Measurements from ENCODE around the gene MRPL57. TPM values are rescaled to one million over a fixed set of nuclear protein-coding genes. Genes with fewer than 3 reads are reported as not detected.

MRPL57 gene
- total RNA-seq, 1 donor from 2014 or later = 12.2 TPM

DNA sequence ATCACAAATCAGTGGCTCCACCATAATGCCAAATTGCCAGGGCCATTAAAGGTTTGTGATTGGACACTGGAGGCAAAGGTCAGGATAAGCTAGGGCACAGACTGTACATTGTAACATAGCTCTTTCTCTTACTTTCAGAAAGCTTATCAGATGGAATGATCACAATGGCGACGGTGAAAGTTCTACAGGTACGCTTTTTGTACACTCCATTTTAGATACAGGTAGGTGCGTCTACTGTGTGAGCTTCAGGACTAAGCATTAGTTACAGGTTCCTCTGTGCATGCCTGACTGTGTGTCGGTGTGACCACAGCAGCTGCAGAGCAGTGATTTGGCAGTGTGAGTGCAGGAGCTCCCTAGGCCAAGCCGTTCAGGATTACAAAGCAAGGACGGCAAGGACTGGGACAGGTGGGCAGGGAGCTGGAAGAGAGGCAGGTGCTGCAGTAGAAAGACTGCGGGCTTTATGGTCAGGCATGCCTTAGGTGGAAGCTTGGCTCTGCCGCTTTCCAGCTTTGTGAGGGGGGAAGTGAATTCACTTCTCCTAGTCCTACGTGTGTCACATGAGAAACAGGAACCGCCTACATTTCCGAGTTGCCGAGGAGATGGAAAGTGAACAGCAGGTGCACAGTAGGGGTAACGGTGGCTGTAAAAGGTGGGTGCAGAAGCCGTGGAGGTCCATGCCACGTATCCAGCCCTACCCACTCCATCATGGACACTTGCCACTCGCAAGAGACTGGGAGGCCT lies 49.6 kb downstream of the MRPL57 start:
- TF ChIP-seq CTCF (IDR thresholded peaks at IDR 0.05) = no peak
- intact Hi-C loops (cut with micrococcal nuclease) = no loop called here
- POLR2A ChIA-PET = no interaction called here
- CTCF ChIA-PET = no interaction called here
- Mint-ChIP-seq H3K9me3 (peaks cover 3% of the 10 kb centered on the region), H3K36me3 (ENCODE audit: low read depth) (no peaks in the 10 kb centered on the region), H3K27ac (no peak overlapping the region), H3K4me3 (no peak overlapping the region), H3K4me1 (no peaks in the 10 kb centered on the region), H3K27me3 (no peaks in the 10 kb centered on the region)
- DNase-seq (no peak), ATAC-seq (ENCODE audit: low read depth) (no peak)

- no peaks in the 10 kb centered on the region for H3K4me1 Mint-ChIP-seq
- H3K27me3 Mint-ChIP-seq = no peaks in the 10 kb centered on the region
- intact Hi-C loops (cut with micrococcal nuclease) = no loop called here
- DNase-seq (no peak), ATAC-seq (ENCODE audit: low read depth) (no peak)
- no peaks in the 10 kb centered on the region for H3K9me3 Mint-ChIP-seq
- ChIA-PET POLR2A (no interaction called here), CTCF (no interaction called here)
- TF ChIP-seq CTCF (IDR thresholded peaks at IDR 0.05) = no peak
- H3K27ac Mint-ChIP-seq = no peak overlapping the region
- no peak overlapping the region for H3K4me3 Mint-ChIP-seq
- no peaks in the 10 kb centered on the region for H3K36me3 Mint-ChIP-seq (ENCODE audit: low read depth)
These were observed 51.5 kb downstream of the MRPL57 start for GRCh38 chr13:21227917-21228316.

Other genes starting within 250 kb of the MRPL57 start
- gene LATS2, start 115.1 kb upstream of the MRPL57 start, total RNA-seq = 1.5 and 1.7 TPM in 2 replicates
- gene SAP18, start 36.5 kb upstream of the MRPL57 start, total RNA-seq = 182 and 191 TPM in 2 replicates
- gene SKA3, start 106 bp upstream of the MRPL57 start, total RNA-seq = 0.83 and 1.7 TPM in 2 replicates

Measured in activated B cell treated with CpG ODN at 0.5 μM for 24 hours (primary cell).